HG03064 (cell line): ENCODE data around the gene STX11.

Source experiments
- ATAC-seq: cut with Tn5 transposase; IDR thresholded peaks from one replicate; pipeline ENCODE4 v1.9.1; 2021; ENCODE audit warnings: low read depth; ENCODE audit not compliant: unreplicated experiment

The STX11 gene

GRCh38 chr6:144211160-144211559 lies 60.8 kb downstream of the STX11 start:
- no peak for ATAC-seq

- no peak for ATAC-seq
These were observed 63.0 kb downstream of the STX11 start for GRCh38 chr6:144213315-144213714.

- ATAC-seq, result no peak
These were observed 63.7 kb downstream of the STX11 start for GRCh38 chr6:144214029-144214428.

- ATAC-seq, result no peak
These were observed 64.5 kb downstream of the STX11 start for GRCh38 chr6:144214622-144215401.

GRCh38 chr6:144215402-144215931 lies 65.2 kb downstream of the STX11 start:
- ATAC-seq, result no peak

GRCh38 chr6:144215932-144216667 lies 65.8 kb downstream of the STX11 start:
- peak; percentile 90 for ATAC-seq

- ATAC-seq, result peak; percentile 46
These were observed 66.4 kb downstream of the STX11 start for GRCh38 chr6:144216668-144217218.

GRCh38 chr6:144217264-144217663 lies 66.9 kb downstream of the STX11 start:
- ATAC-seq, result no peak

- no peak for ATAC-seq
These were observed 67.5 kb downstream of the STX11 start for GRCh38 chr6:144217797-144218196.

- ATAC-seq, result no peak
These were observed 68.9 kb downstream of the STX11 start for GRCh38 chr6:144219056-144219685.

GRCh38 chr6:144220031-144220790 lies 69.9 kb downstream of the STX11 start:
- no peak for ATAC-seq

GRCh38 chr6:144223686-144224085 lies 73.4 kb downstream of the STX11 start:
- ATAC-seq, result no peak

- ATAC-seq, result no peak
These were observed 81.4 kb downstream of the STX11 start for GRCh38 chr6:144231721-144232120.

GRCh38 chr6:144232176-144232831 lies 82.0 kb downstream of the STX11 start:
- ATAC-seq, result no peak

- ATAC-seq, result no peak
These were observed 82.5 kb downstream of the STX11 start for GRCh38 chr6:144232832-144233230.

GRCh38 chr6:144234399-144234798 lies 84.1 kb downstream of the STX11 start:
- no peak for ATAC-seq

- no peak for ATAC-seq
These were observed 84.6 kb downstream of the STX11 start for GRCh38 chr6:144234935-144235334.
